GM12892 (cell line): ENCODE data around the gene CHST11.

Experiments
- POLR2A ChIP-seq: IDR thresholded peaks from 2 replicates; pipeline ENCODE4 v1.6.1; 2011; ENCODE audit warnings: low read depth, low read length, control low read depth
- POLR2AphosphoS5 ChIP-seq: IDR thresholded peaks from 2 replicates; pipeline ENCODE4 v1.6.1; 2011; ENCODE audit warnings: low read depth, low read length, control low read depth

GRCh38 chr12:104656921-104657320 is 200.2 kb downstream of the CHST11 start:
- TF ChIP-seq POLR2AphosphoS5: no peak
- TF ChIP-seq POLR2A: no peak
